Heart left ventricle (tissue), 13 donors: Measurements from ENCODE around the gene WDSUB1.

Experiments used
- CTCF ChIP-seq, 12 donors: fragments of 200-600 bp; sonication (generic) in 4 of 12; IDR thresholded peaks; one replicate each; pipeline versions ENCODE4 v1.5.0 to v1.8.0; 2018 to 2022; ENCODE audit warnings: antibody characterized with exemption in 12 of 12, mild to moderate bottlenecking in 5 of 12
- POLR2A ChIP-seq, 2 donors: fragments of 450-650 bp; IDR thresholded peaks; one replicate each; pipeline ENCODE4 v1.6.1; 2017; ENCODE audit warnings: antibody characterized with exemption in 2 of 2, mild to moderate bottlenecking in 2 of 2, moderate library complexity in 2 of 2
- donor health status: ischemic (EF 13 %, LVEDD 7.1; RV severe dilation, severe dysfunction).
- donor health status: DM: no; HTN: yes; CAD: no.
- donor health status: DM: no; HTN: no; CAD: no.
- donor health status: ischemic (EF 25% LVEDD 6.9; RV normal size, moderate dysfunction).
- donor health status: ischemic (EF 25% LVEDD 5.7; RV mildly dilated, moderate dysfunction).
- donor health status: ischemic (EF 35%, LVEDD 5.7; RV mildly dilated, moderate dysfunction).
- donor health status: nonischemic (EF 11% LVEDD 7.7; RV severe dilation, severe dysfunction).
- donor health status: DM: yes; HTN: yes; CAD: no.
- donor health status: PGD.
- donor health status: ischemic (EF 29% LVEDD 5.4; RV normal size, mild dysfunction).
- donor health status: nonischemic (EF 23%, LVEDD 6.1; RV moderate dilation, normal function).

- TF ChIP-seq CTCF (IDR thresholded peaks at IDR 0.05) (no peak), POLR2A (IDR thresholded peaks at IDR 0.05) (no peak)
Measured at GRCh38 chr2:159275111-159275510, 11.4 kb downstream of the WDSUB1 start.
